Measurements from ENCODE around the gene BLMH. TPM values are rescaled to one million over a fixed set of nuclear protein-coding genes. Genes with fewer than 3 reads are reported as not detected.

BLMH gene
- total and polyA plus RNA-seq, 10 of the 15 experiments (the other 5 are each of a cell fraction or from before 2014, with no cell fraction given): 16.1 to 63.9 (median 54.0) TPM

DNA sequence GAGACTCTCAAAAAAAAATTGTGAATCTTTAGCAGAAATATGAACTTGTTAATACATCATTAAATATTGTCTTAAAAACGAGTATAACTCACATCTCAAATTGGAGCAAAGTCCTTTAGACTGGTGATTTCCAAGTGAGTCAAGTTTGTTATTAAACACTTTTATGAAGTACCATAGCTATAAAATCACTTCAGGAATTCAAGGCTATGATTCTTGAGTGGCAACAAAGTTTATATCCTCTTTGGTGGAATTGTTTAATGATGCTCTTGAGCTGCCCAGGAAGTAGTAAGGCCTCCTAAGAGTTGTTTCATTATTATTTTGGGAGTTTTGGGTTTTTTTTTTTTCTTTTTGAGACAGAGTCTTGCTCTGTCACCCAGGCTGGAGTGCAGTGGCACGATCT, 16.7 kb upstream of the BLMH start:
- ChIA-PET POLR2A (interaction anchor here (0.6 to 0.7 kb wide), 2 partner anchors 38 to 575 kb away, joined by 3 to 5 read pairs; no protein-coding TSS in a partner anchor), SMC1A (ENCODE audit: uncharacterized antibody, unreplicated experiment) (interaction anchor here (1.6 to 2.7 kb wide), 2 partner anchors 11 to 17 kb away, joined by 3 to 11 read pairs; partner anchors contain the start of gene BLMH), CTCF (interaction anchor here (1.2 to 2.1 kb wide), 2 partner anchors 18 to 28 kb away, joined by 4 to 5 read pairs; no protein-coding TSS in a partner anchor), RAD21 (ENCODE audit: unreplicated experiment) (interaction anchor here (0.7 kb wide), 1 partner anchor 17 kb away, joined by 3 read pairs; the partner anchor contains the start of gene BLMH)
- no TSS peak for BruUV-seq (replicated peaks)
- Histone ChIP-seq H3K4me1 (ENCODE audit: control insufficient read depth, insufficient read depth, low read length) (no peaks in the 10 kb centered on the region), H3K4me3 (no peak overlapping the region), H3K79me2 (ENCODE audit: control insufficient read depth, insufficient read depth, low read length) (no peaks in the 10 kb centered on the region), H4K20me1 (ENCODE audit: control insufficient read depth, insufficient read depth) (no peaks in the 10 kb centered on the region), H3K36me3 (ENCODE audit: control insufficient read depth in 2 of 2, insufficient read depth in 2 of 2, low read length in 1 of 2) (no peaks in the 10 kb centered on the region), H3K9ac (ENCODE audit: control insufficient read depth, insufficient read depth, low read length) (no peak overlapping the region), H3K9me3 (replicated peaks; ENCODE audit: control insufficient read depth, insufficient read depth, low read length) (no peaks in the 10 kb centered on the region), H3K4me2 (ENCODE audit: control insufficient read depth, insufficient read depth) (no peak overlapping the region), H2AFZ (ENCODE audit: control insufficient read depth, low read depth, low read length) (no peak overlapping the region), H3K27me3 (replicated peaks in 1 of 2; ENCODE audit: control insufficient read depth in 2 of 2, insufficient read depth in 2 of 2, low read length in 1 of 2) (no peaks in the 10 kb centered on the region), H3K27ac (ENCODE audit: control insufficient read depth, insufficient read depth) (no peak overlapping the region)
- TF ChIP-seq NBN (IDR thresholded peaks at IDR 0.05) (no peak), ATF3 (IDR thresholded peaks at IDR 0.05; ENCODE audit: borderline replicate concordance, extremely low read depth, low read depth, low read length) (no peak), SREBF2 (IDR thresholded peaks at IDR 0.05; ENCODE audit: low read length) (no peak), YBX1 (IDR thresholded peaks at IDR 0.05) (no peak), SRF (IDR thresholded peaks at IDR 0.05; ENCODE audit: low read depth in 2 of 2, low read length in 2 of 2) (no peak), TARDBP (IDR thresholded peaks at IDR 0.05; ENCODE audit: borderline replicate concordance) (no peak), TCF3 (IDR thresholded peaks at IDR 0.05; ENCODE audit: borderline replicate concordance, insufficient read depth, low read depth, low read length) (no peak), ZSCAN29 (IDR thresholded peaks at IDR 0.05) (no peak), ZNF207 (IDR thresholded peaks at IDR 0.05; ENCODE audit: borderline replicate concordance) (no peak), BCL11A (IDR thresholded peaks at IDR 0.05; ENCODE audit: low read depth, low read length) (no peak), BHLHE40 (IDR thresholded peaks at IDR 0.05; ENCODE audit: borderline replicate concordance in 1 of 2, low read depth in 2 of 2, low read length in 1 of 2) (no peak), ZNF384 (IDR thresholded peaks at IDR 0.05; ENCODE audit: borderline replicate concordance, low read depth, low read length) (no peak), E4F1 (IDR thresholded peaks at IDR 0.05; ENCODE audit: borderline replicate concordance, partially characterized antibody) (no peak)
- TF ChIP-seq, protein P1, sequence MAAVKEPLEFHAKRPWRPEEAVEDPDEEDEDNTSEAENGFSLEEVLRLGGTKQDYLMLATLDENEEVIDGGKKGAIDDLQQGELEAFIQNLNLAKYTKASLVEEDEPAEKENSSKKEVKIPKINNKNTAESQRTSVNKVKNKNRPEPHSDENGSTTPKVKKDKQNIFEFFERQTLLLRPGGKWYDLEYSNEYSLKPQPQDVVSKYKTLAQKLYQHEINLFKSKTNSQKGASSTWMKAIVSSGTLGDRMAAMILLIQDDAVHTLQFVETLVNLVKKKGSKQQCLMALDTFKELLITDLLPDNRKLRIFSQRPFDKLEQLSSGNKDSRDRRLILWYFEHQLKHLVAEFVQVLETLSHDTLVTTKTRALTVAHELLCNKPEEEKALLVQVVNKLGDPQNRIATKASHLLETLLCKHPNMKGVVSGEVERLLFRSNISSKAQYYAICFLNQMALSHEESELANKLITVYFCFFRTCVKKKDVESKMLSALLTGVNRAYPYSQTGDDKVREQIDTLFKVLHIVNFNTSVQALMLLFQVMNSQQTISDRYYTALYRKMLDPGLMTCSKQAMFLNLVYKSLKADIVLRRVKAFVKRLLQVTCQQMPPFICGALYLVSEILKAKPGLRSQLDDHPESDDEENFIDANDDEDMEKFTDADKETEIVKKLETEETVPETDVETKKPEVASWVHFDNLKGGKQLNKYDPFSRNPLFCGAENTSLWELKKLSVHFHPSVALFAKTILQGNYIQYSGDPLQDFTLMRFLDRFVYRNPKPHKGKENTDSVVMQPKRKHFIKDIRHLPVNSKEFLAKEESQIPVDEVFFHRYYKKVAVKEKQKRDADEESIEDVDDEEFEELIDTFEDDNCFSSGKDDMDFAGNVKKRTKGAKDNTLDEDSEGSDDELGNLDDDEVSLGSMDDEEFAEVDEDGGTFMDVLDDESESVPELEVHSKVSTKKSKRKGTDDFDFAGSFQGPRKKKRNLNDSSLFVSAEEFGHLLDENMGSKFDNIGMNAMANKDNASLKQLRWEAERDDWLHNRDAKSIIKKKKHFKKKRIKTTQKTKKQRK (IDR thresholded peaks at IDR 0.05; ENCODE audit: low read depth, low read length): no peak
- DNase-seq (ENCODE audit: low read depth, low spot score) (no peak), FAIRE-seq (no peak), ATAC-seq (no peak)
- intact Hi-C loops (cut with micrococcal nuclease; ENCODE audit: unreplicated experiment): no loop called here
- 22% methylated on average over 2 of the region's 2 CpGs for WGBS (ENCODE audit: insufficient coverage, insufficient replicate concordance, low lambda C conversion rate, missing lambda C conversion rate)
- in situ Hi-C loops (cut with MboI): no loop called here

All from GM12878 (cell line).